GM18873 (cell line): ENCODE measurements around the gene MAP3K20.
"Not testable (repeated sequence)": the region's sequence is repeated elsewhere in the genome, so short reads cannot be mapped to it uniquely, and the experiment has no call there.

Experiments used
- ATAC-seq: cut with Tn5 transposase; IDR thresholded peaks from one replicate; pipeline ENCODE4 v1.9.1; 2021; ENCODE audit warnings: mild to moderate bottlenecking, moderate library complexity, moderate number of reproducible peaks; ENCODE audit not compliant: unreplicated experiment, low FRiP score

MAP3K20 gene

GRCh38 chr2:173075781-173076580, at the start of gene MAP3K20:
TSS of gene MAP3K20 (plus strand) at chr2:173075846. CDS start at chr2:173091032, 15,186 bp downstream.
- peak; percentile 59 for ATAC-seq

GRCh38 chr2:173026479-173026878, 49.2 kb upstream of the MAP3K20 start:
- ATAC-seq = no peak

GRCh38 chr2:173027181-173028128, 48.2 kb upstream of the MAP3K20 start:
- no peak for ATAC-seq

GRCh38 chr2:173028141-173028540, 47.5 kb upstream of the MAP3K20 start:
- no peak for ATAC-seq

- ATAC-seq = no peak
Observed at GRCh38 chr2:173028671-173029070, 47.0 kb upstream of the MAP3K20 start.

GRCh38 chr2:173030561-173031490, 44.8 kb upstream of the MAP3K20 start:
- no peak for ATAC-seq

- ATAC-seq = no peak
Observed at GRCh38 chr2:173032032-173032431, 43.6 kb upstream of the MAP3K20 start.

GRCh38 chr2:173033084-173033483, 42.6 kb upstream of the MAP3K20 start:
- ATAC-seq = no peak

- ATAC-seq = no peak
Observed at GRCh38 chr2:173034143-173034542, 41.5 kb upstream of the MAP3K20 start.

GRCh38 chr2:173037245-173038120, 38.2 kb upstream of the MAP3K20 start:
- no peak for ATAC-seq

- ATAC-seq = not testable (repeated sequence)
Observed at GRCh38 chr2:173038257-173038656, 37.4 kb upstream of the MAP3K20 start.

- ATAC-seq = no peak
Observed at GRCh38 chr2:173040729-173041128, 34.9 kb upstream of the MAP3K20 start.

GRCh38 chr2:173043476-173043875, 32.2 kb upstream of the MAP3K20 start:
- no peak for ATAC-seq

GRCh38 chr2:173043897-173044519, 31.6 kb upstream of the MAP3K20 start:
- ATAC-seq = no peak

GRCh38 chr2:173044686-173045085, 31.0 kb upstream of the MAP3K20 start:
- no peak for ATAC-seq

GRCh38 chr2:173045181-173045580, 30.5 kb upstream of the MAP3K20 start:
- no peak for ATAC-seq

- ATAC-seq = no peak
Observed at GRCh38 chr2:173048522-173048896, 27.1 kb upstream of the MAP3K20 start.

GRCh38 chr2:173048897-173049661, 26.6 kb upstream of the MAP3K20 start:
- ATAC-seq = peak; percentile 86
